Lung (tissue), 12 donors: ENCODE results near the gene GABRR2. TPM values are rescaled to one million over a fixed set of nuclear protein-coding genes. Genes with fewer than 3 reads are reported as not detected.

ENCODE experiments used
- ATAC-seq: fragments of 200-7000 bp; cut with Tn5 transposase; one replicate; pipeline ENCODE4 v1.9.1; 2020; ENCODE audit warnings: moderate number of reproducible peaks; ENCODE audit not compliant: insufficient read depth, low FRiP score
- DNase-seq, 3 donors: peaks; one replicate each; pipeline ENCODE4 v3.0.0-alpha.2; 2013 to 2017
- H3K27ac ChIP-seq, 2 donors: one replicate each; pipeline ENCODE4 v1.5.1; 2013; ENCODE audit warnings: mild to moderate bottlenecking in 2 of 2, moderate library complexity in 2 of 2, control low read depth in 1 of 2, inconsistent platforms in 1 of 2, low read depth in 1 of 2, low read length in 1 of 2
- H3K27me3 ChIP-seq, 3 donors: one replicate each; pipeline ENCODE4 v1.5.1; 2013; ENCODE audit warnings: low read length in 2 of 3; ENCODE audit not compliant: control insufficient read depth in 3 of 3, insufficient read depth in 3 of 3
- H3K36me3 ChIP-seq, 4 donors: one replicate each; pipeline ENCODE4 v1.5.1; 2013; ENCODE audit warnings: low read length in 4 of 4, mild to moderate bottlenecking in 1 of 4, moderate library complexity in 1 of 4; ENCODE audit not compliant: control insufficient read depth in 4 of 4, insufficient read depth in 4 of 4
- H3K4me1 ChIP-seq, 5 donors: one replicate each; pipeline ENCODE4 v1.5.1; 2013; ENCODE audit warnings: low read length in 5 of 5, mild to moderate bottlenecking in 2 of 5, moderate library complexity in 1 of 5; ENCODE audit not compliant: control insufficient read depth in 5 of 5, insufficient read depth in 5 of 5
- H3K4me3 ChIP-seq: one replicate; pipeline ENCODE4 v1.5.1; 2013; ENCODE audit warnings: mild to moderate bottlenecking, control low read depth, moderate library complexity
- H3K9ac ChIP-seq, 2 donors: one replicate each; pipeline ENCODE4 v1.5.1; 2013; ENCODE audit warnings: low read length in 2 of 2, control low read depth in 1 of 2; ENCODE audit not compliant: insufficient read depth in 1 of 2
- H3K9me3 ChIP-seq, 4 donors: one replicate each; pipeline ENCODE4 v1.5.1; 2013; ENCODE audit warnings: low read length in 3 of 4, mild to moderate bottlenecking in 1 of 4, moderate library complexity in 1 of 4; ENCODE audit not compliant: control insufficient read depth in 4 of 4, insufficient read depth in 3 of 4
- CTCF ChIP-seq: IDR thresholded peaks from 2 replicates; pipeline ENCODE4 v1.5.1; 2012; ENCODE audit warnings: mild to moderate bottlenecking; ENCODE audit errors: control extremely low read depth, extremely low read depth
- WGBS, 2 donors: extraction: QIAGEN DNeasy Blood & Tissue Kit; methylation state at CpG; one replicate each; pipeline ENCODE4 v1.1.7; 2013; 5-methylcytosine and 5-hydroxymethylcytosine counted together
- polyA plus RNA-seq, 2 donors: library from polyadenylated mRNA; stranded (reverse); fragments of 200-250 nt; gene quantifications; one replicate each; pipeline ENCODE4 v1.2.1, GENCODE V29; 2013
- total RNA-seq, 2 donors: library from RNA; depleted of rRNA in 1 of 2; stranded (reverse); fragments of >200 nt in 1 of 2; gene quantifications; one replicate each; pipeline ENCODE4 v1.2.1, GENCODE V29; 2014 to 2021
- donor health status: control.
- donor health status: control.
- donor health status: Bipolar disorder and iron deficiency.
- donor health status: healthy.
- donor health status: DM: yes; HTN: yes; CAD: no.

Gene GABRR2
- total and polyA plus RNA-seq, 4 donors = 0.33 to 1.5 (median 1.4) TPM

- H3K4me1 ChIP-seq = no peaks in the 10 kb centered on the region
- peaks cover 0 to 2% (median 0%) of the 10 kb centered on the region in 3 donors for H3K27me3 ChIP-seq
- 98 to 99% methylated on average over 3 of the region's 3 CpGs for WGBS, 2 donors
- no peak overlapping the region for H3K9ac ChIP-seq
- ATAC-seq = no peak
- no peaks in the 10 kb centered on the region for H3K9me3 ChIP-seq
- no peak overlapping the region for H3K27ac ChIP-seq
- no peak for TF ChIP-seq CTCF
- H3K36me3 ChIP-seq = no peaks in the 10 kb centered on the region
- no peak overlapping the region for H3K4me3 ChIP-seq
- DNase-seq = no peak
Measured at GRCh38 chr6:89269252-89269651, 45.8 kb downstream of the GABRR2 start.

GRCh38 chr6:89268776-89269175 lies 46.3 kb downstream of the GABRR2 start:
- TF ChIP-seq CTCF = no peak

GRCh38 chr6:89267918-89268317 lies 47.2 kb downstream of the GABRR2 start:
- Histone ChIP-seq H3K27ac (no peak overlapping the region), H3K4me3 (no peak overlapping the region), H3K9ac (no peak overlapping the region), H3K9me3 (no peaks in the 10 kb centered on the region), H3K27me3 (peaks cover 0 to 2% (median 0%) of the 10 kb centered on the region in 3 donors), H3K36me3 (no peaks in the 10 kb centered on the region), H3K4me1 (no peaks in the 10 kb centered on the region)
- no peak for TF ChIP-seq CTCF
- DNase-seq = no peak
- 94 to 95% methylated on average over 4 of the region's 4 CpGs for WGBS, 2 donors
- ATAC-seq = no peak

More at GRCh38 chr6:89268776-89269175, 46.3 kb downstream of the GABRR2 start:
- Histone ChIP-seq H3K4me1 (no peaks in the 10 kb centered on the region), H3K9me3 (no peaks in the 10 kb centered on the region), H3K36me3 (no peaks in the 10 kb centered on the region), H3K27ac (no peak overlapping the region), H3K4me3 (no peak overlapping the region), H3K27me3 (peaks cover 0 to 2% (median 0%) of the 10 kb centered on the region in 3 donors), H3K9ac (no peak overlapping the region)
- DNase-seq (no peak), ATAC-seq (no peak)
- WGBS, 2 donors = 87 to 95% methylated on average over 7 of the region's 7 CpGs

DNA sequence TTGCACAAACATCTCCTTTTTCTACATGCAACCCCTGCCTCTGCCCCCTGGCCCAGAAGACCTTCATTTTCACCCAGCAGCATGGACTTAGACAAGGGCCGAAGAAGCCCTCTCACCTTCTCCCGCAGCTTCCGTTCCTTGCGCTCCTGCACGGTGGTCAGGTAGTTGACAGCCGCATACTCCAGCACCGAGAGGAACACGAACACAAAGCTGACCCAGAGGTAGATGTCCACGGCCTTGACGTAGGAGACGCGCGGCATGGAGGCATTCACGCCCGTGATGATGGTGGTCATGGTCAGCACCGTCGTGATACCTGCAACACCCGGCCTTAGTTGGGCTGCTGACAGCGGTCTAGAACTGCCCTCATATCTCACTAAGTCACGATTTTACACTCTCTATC lies 50.8 kb downstream of the GABRR2 start:
- ATAC-seq (no peak), DNase-seq (no peak)
- no peak overlapping the region for H3K4me3 ChIP-seq
- H3K36me3 ChIP-seq = no peaks in the 10 kb centered on the region
- peaks cover 0 to 2% (median 0%) of the 10 kb centered on the region in 3 donors for H3K27me3 ChIP-seq
- no peak overlapping the region for H3K27ac ChIP-seq
- peaks cover 0 to 7% (median 0%) of the 10 kb centered on the region in 5 donors for H3K4me1 ChIP-seq
- no peaks in the 10 kb centered on the region for H3K9me3 ChIP-seq
- TF ChIP-seq CTCF = no peak
- H3K9ac ChIP-seq = no peak overlapping the region
- WGBS, 2 donors = 96 to 97% methylated on average over 20 of the region's 20 CpGs
